Liver (tissue), 9 donors: ENCODE data around the gene MAP4K2. TPM values are rescaled to one million over a fixed set of nuclear protein-coding genes. Genes with fewer than 3 reads are reported as not detected.
"Not testable (repeated sequence)": the region's sequence is repeated elsewhere in the genome, so short reads cannot be mapped to it uniquely, and the experiment has no call there.

ENCODE experiments used
- DNase-seq: peaks from one replicate; pipeline ENCODE4 v3.0.0-alpha.2; 2017; ENCODE audit warnings: low spot score
- H3K27ac ChIP-seq, 2 donors: one replicate each; pipeline ENCODE4 v1.7.0; 2013; ENCODE audit warnings: inconsistent platforms in 2 of 2, low read length in 2 of 2, control low read depth in 1 of 2, low read depth in 1 of 2, mild to moderate bottlenecking in 1 of 2
- H3K27me3 ChIP-seq, 4 donors: one replicate each; pipeline versions ENCODE4 v1.6.1 to v1.7.0; 2013; ENCODE audit warnings: low read length in 3 of 4, inconsistent platforms in 1 of 4, mild to moderate bottlenecking in 1 of 4, moderate library complexity in 1 of 4; ENCODE audit not compliant: control insufficient read depth in 4 of 4, insufficient read depth in 4 of 4
- H3K36me3 ChIP-seq, 4 donors: one replicate each; pipeline versions ENCODE4 v1.6.1 to v1.7.0; 2013; ENCODE audit warnings: low read length in 3 of 4, mild to moderate bottlenecking in 3 of 4, low read depth in 1 of 4, moderate library complexity in 1 of 4; ENCODE audit not compliant: control insufficient read depth in 4 of 4, insufficient read depth in 3 of 4
- H3K4me1 ChIP-seq, 4 donors: one replicate each; pipeline versions ENCODE4 v1.6.1 to v1.7.0; 2013; ENCODE audit warnings: low read length in 3 of 4, mild to moderate bottlenecking in 3 of 4, moderate library complexity in 1 of 4; ENCODE audit not compliant: control insufficient read depth in 4 of 4, insufficient read depth in 4 of 4
- H3K4me3 ChIP-seq, 3 donors: one replicate each; pipeline versions ENCODE4 v1.6.1 to v1.7.0; 2013; ENCODE audit warnings: low read length in 3 of 3, control low read depth in 1 of 3, low read depth in 1 of 3, mild to moderate bottlenecking in 1 of 3
- H3K9ac ChIP-seq, 2 donors: one replicate each; pipeline ENCODE4 v1.7.0; 2013; ENCODE audit warnings: low read length in 2 of 2, mild to moderate bottlenecking in 2 of 2, moderate library complexity in 2 of 2, control low read depth in 1 of 2, low read depth in 1 of 2
- H3K9me3 ChIP-seq, 4 donors: one replicate each; pipeline versions ENCODE4 v1.6.1 to v1.7.0; 2013; ENCODE audit warnings: low read length in 3 of 4; ENCODE audit not compliant: control insufficient read depth in 4 of 4
- FOXA2 ChIP-seq: IDR thresholded peaks from 2 replicates; pipeline ENCODE4 v1.6.1; 2016; ENCODE audit warnings: antibody characterized with exemption
- GABPA ChIP-seq, 2 donors: IDR thresholded peaks in 1 of 2; conservative IDR thresholded peaks in 1 of 2; 2 replicates each; pipeline ENCODE4 v1.6.1; 2016; ENCODE audit warnings: antibody characterized with exemption in 2 of 2, mild to moderate bottlenecking in 1 of 2, moderate library complexity in 1 of 2
- HNF4A ChIP-seq, 2 donors: conservative IDR thresholded peaks; 2 replicates each; pipeline ENCODE4 v1.6.1; 2016; ENCODE audit warnings: antibody characterized with exemption in 2 of 2, mild to moderate bottlenecking in 2 of 2
- HNF4G ChIP-seq: IDR thresholded peaks from 2 replicates; pipeline ENCODE4 v1.6.1; 2016; ENCODE audit warnings: antibody characterized with exemption
- JUND ChIP-seq, 2 donors: IDR thresholded peaks; 2 replicates each; pipeline ENCODE4 v1.6.1; 2016; ENCODE audit warnings: antibody characterized with exemption in 2 of 2
- NR2F2 ChIP-seq: IDR thresholded peaks from 2 replicates; pipeline ENCODE4 v1.6.1; 2016; ENCODE audit warnings: antibody characterized with exemption
- RAD21 ChIP-seq, 2 donors: IDR thresholded peaks; 2 replicates each; pipeline ENCODE4 v1.6.1; 2016; ENCODE audit warnings: antibody characterized with exemption in 2 of 2, mild to moderate bottlenecking in 2 of 2
- RXRA ChIP-seq, 2 donors: IDR thresholded peaks; 2 replicates each; pipeline ENCODE4 v1.6.1; 2017 to 2018; ENCODE audit warnings: antibody characterized with exemption in 2 of 2, mild to moderate bottlenecking in 1 of 2
- SP1 ChIP-seq: IDR thresholded peaks from 2 replicates; pipeline ENCODE4 v1.6.1; 2018; ENCODE audit warnings: antibody characterized with exemption, mild to moderate bottlenecking
- WGBS: extraction: QIAGEN DNeasy Blood & Tissue Kit; methylation state at CpG from one replicate; pipeline ENCODE4 v1.1.7; 2013; 5-methylcytosine and 5-hydroxymethylcytosine counted together
- polyA plus RNA-seq, 2 donors: library from polyadenylated mRNA; stranded (reverse) in 1 of 2; unstranded in 1 of 2; fragments of 200-250 nt in 1 of 2; fragments of >200 nt in 1 of 2; fragmentation: Nextera tagmentation in 1 of 2; extraction: Ambion mirVana in 1 of 2; gene quantifications; one replicate each; pipeline versions ENCODE4 v1.2.1 to v1.2.3, GENCODE V29; 2013 to 2015
- total RNA-seq, 2 donors: library from RNA; depleted of rRNA; stranded (reverse); fragments of >200 nt; gene quantifications; one replicate each; pipeline ENCODE4 v1.2.3, GENCODE V29; 2014
- TF ChIP-seq, protein P1 (sequence below): IDR thresholded peaks from 2 replicates; pipeline ENCODE4 v1.6.1; 2016; ENCODE audit warnings: antibody characterized with exemption
- TF ChIP-seq, protein P2 (sequence below): IDR thresholded peaks from 2 replicates; pipeline ENCODE4 v1.6.1; 2016; ENCODE audit warnings: antibody characterized with exemption, mild to moderate bottlenecking
- TF ChIP-seq, protein P3 (sequence below): IDR thresholded peaks from 2 replicates; pipeline ENCODE4 v1.6.1; 2016; ENCODE audit warnings: antibody characterized with exemption
- TF ChIP-seq, protein P4 (sequence below): fragments of 150-350 bp; IDR thresholded peaks from 2 replicates; pipeline ENCODE4 v1.5.1; 2017; ENCODE audit warnings: improper control_type of control experiment, low read depth, low read length; ENCODE audit not compliant: missing input control
- donor health status: healthy.
- donor health status: healthy.
- donor health status: healthy.
- donor health status: healthy.
- donor health status: healthy.

The MAP4K2 gene
- total and polyA plus RNA-seq, 4 donors = 2.1 to 6.9 (median 3.5) TPM

DNA sequence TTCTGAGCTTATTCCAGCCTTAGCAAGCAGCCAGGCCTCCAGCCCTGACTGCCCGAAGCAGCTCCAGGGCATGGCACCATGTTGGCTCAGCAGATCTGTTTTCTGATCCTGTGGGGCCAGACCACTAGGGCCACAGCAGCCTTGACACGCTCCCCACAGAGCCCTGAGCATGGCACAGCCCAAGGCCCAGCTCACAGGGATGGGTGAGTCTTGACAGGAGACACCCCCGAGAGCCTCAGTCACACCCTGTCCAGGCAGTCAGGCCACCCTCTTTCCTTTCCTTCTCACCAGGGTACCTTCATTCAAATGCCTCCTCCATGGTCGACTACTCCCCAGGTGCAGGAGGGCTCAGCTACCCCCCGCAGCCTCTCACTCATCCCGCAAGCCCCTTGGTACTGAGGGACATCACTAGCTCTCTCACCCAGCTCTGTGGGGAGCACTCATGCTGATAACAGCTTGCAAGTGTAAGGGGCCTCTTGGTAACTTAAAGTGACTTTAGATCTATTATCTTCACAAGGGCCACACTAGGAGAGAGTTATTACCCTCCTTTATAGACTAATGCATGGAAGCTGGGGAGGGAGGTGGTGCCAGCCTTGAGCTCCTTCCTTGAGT, 45.3 kb upstream of the MAP4K2 start:
- Histone ChIP-seq H3K4me3 (no peak overlapping the region), H3K27me3 (no peaks in the 10 kb centered on the region), H3K9ac (no peak overlapping the region), H3K9me3 (no peaks in the 10 kb centered on the region), H3K36me3 (no peaks in the 10 kb centered on the region), H3K4me1 (peaks cover 16 to 39% (median 31%) of the 10 kb centered on the region in 4 donors), H3K27ac (peak overlapping the region; percentile 11 to 45)
- WGBS = 86% methylated on average over 6 of the region's 6 CpGs
- TF ChIP-seq RXRA (IDR thresholded peaks at IDR 0.05) = no peak
- TF ChIP-seq, protein P1, sequence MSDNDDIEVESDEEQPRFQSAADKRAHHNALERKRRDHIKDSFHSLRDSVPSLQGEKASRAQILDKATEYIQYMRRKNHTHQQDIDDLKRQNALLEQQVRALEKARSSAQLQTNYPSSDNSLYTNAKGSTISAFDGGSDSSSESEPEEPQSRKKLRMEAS = no peak
- TF ChIP-seq HNF4A (conservative IDR thresholded peaks at IDR 0.05) = no peak
- TF ChIP-seq, protein P2, sequence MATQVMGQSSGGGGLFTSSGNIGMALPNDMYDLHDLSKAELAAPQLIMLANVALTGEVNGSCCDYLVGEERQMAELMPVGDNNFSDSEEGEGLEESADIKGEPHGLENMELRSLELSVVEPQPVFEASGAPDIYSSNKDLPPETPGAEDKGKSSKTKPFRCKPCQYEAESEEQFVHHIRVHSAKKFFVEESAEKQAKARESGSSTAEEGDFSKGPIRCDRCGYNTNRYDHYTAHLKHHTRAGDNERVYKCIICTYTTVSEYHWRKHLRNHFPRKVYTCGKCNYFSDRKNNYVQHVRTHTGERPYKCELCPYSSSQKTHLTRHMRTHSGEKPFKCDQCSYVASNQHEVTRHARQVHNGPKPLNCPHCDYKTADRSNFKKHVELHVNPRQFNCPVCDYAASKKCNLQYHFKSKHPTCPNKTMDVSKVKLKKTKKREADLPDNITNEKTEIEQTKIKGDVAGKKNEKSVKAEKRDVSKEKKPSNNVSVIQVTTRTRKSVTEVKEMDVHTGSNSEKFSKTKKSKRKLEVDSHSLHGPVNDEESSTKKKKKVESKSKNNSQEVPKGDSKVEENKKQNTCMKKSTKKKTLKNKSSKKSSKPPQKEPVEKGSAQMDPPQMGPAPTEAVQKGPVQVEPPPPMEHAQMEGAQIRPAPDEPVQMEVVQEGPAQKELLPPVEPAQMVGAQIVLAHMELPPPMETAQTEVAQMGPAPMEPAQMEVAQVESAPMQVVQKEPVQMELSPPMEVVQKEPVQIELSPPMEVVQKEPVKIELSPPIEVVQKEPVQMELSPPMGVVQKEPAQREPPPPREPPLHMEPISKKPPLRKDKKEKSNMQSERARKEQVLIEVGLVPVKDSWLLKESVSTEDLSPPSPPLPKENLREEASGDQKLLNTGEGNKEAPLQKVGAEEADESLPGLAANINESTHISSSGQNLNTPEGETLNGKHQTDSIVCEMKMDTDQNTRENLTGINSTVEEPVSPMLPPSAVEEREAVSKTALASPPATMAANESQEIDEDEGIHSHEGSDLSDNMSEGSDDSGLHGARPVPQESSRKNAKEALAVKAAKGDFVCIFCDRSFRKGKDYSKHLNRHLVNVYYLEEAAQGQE = no peak
- TF ChIP-seq FOXA2 = no peak
- DNase-seq = no peak

DNA sequence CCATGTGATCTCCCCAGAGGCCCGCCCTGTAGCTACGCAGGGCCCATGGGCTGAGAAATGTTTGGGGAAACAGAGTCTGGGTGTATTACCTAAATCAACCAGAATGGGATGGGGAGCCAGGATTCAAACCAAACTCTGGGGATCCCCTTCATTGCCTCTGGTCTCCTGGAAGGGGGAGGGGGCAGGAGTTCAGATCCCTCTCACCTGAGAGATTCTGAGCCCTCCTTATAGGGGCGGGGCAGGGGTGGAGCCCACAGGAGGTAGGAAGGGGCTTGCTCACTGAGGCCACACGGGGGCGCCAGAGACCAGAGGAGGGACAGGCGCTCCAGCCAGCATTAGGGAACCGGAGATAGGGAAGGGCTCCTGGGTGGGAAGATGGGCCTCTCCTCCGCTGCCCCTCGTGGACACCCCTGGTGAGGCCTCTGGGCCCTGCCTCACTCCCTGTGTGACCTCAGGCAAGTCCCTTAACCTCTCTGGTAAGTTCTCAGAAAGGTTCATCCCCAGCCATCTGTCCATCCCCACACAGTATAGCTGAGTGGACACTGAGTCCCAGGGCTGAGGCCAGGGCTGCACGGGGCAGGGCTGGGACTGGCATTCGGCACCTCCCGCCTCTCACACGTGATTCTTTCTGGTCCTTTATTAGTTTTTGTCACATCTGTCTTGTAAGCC, 44.1 kb upstream of the MAP4K2 start:
- TF ChIP-seq, protein P3, sequence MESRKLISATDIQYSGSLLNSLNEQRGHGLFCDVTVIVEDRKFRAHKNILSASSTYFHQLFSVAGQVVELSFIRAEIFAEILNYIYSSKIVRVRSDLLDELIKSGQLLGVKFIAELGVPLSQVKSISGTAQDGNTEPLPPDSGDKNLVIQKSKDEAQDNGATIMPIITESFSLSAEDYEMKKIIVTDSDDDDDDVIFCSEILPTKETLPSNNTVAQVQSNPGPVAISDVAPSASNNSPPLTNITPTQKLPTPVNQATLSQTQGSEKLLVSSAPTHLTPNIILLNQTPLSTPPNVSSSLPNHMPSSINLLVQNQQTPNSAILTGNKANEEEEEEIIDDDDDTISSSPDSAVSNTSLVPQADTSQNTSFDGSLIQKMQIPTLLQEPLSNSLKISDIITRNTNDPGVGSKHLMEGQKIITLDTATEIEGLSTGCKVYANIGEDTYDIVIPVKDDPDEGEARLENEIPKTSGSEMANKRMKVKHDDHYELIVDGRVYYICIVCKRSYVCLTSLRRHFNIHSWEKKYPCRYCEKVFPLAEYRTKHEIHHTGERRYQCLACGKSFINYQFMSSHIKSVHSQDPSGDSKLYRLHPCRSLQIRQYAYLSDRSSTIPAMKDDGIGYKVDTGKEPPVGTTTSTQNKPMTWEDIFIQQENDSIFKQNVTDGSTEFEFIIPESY = no peak
- TF ChIP-seq RXRA (IDR thresholded peaks at IDR 0.05) (peak in 1 of 2 donors; percentile 47), HNF4G (no peak), GABPA (IDR thresholded peaks at IDR 0.05 in 1 of 2, conservative IDR thresholded peaks at IDR 0.05 in 1 of 2) (no peak), JUND (IDR thresholded peaks at IDR 0.05) (no peak), SP1 (no peak), RAD21 (IDR thresholded peaks at IDR 0.05) (peak; percentile 98), NR2F2 (no peak)
- TF ChIP-seq, protein P2 = no peak
- TF ChIP-seq, protein P4, sequence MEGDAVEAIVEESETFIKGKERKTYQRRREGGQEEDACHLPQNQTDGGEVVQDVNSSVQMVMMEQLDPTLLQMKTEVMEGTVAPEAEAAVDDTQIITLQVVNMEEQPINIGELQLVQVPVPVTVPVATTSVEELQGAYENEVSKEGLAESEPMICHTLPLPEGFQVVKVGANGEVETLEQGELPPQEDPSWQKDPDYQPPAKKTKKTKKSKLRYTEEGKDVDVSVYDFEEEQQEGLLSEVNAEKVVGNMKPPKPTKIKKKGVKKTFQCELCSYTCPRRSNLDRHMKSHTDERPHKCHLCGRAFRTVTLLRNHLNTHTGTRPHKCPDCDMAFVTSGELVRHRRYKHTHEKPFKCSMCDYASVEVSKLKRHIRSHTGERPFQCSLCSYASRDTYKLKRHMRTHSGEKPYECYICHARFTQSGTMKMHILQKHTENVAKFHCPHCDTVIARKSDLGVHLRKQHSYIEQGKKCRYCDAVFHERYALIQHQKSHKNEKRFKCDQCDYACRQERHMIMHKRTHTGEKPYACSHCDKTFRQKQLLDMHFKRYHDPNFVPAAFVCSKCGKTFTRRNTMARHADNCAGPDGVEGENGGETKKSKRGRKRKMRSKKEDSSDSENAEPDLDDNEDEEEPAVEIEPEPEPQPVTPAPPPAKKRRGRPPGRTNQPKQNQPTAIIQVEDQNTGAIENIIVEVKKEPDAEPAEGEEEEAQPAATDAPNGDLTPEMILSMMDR = peak; percentile 98
- Histone ChIP-seq H3K9me3 (no peaks in the 10 kb centered on the region), H3K27me3 (no peaks in the 10 kb centered on the region), H3K4me3 (no peak overlapping the region), H3K27ac (no peak overlapping the region), H3K9ac (no peak overlapping the region), H3K4me1 (peaks cover 16 to 36% (median 30%) of the 10 kb centered on the region in 4 donors), H3K36me3 (no peaks in the 10 kb centered on the region)
- peak; percentile 97 for DNase-seq
- WGBS = 18% methylated on average over 13 of the region's 13 CpGs

DNA sequence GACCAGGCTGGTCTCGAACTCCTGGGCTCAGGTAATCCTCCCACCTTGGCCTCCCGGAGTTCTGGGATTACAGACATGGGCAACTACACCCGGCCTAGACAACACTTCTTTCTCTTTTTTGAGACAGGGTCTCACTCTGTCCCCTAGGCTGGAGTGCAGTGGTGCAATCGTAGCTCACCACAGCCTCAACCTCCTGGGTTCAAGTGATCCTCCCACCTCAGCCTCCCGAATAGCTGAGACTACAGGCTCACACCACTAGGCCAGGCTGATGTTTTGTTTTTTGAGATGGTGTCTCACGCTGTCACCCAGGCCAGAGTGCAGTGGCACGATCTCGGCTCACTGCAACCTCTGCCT, 42.7 kb upstream of the MAP4K2 start:
- not testable (repeated sequence) for H3K27ac ChIP-seq, DNase-seq, H3K9ac ChIP-seq, H3K36me3 ChIP-seq, H3K4me3 ChIP-seq, H3K9me3 ChIP-seq, H3K27me3 ChIP-seq
- 93% methylated on average over 8 of the region's 8 CpGs for WGBS
- peaks cover 16 to 36% (median 30%) of the 10 kb centered on the region in 4 donors for H3K4me1 ChIP-seq
